HFF-Myc (cell line): Measurements from ENCODE around the gene DBP.

ENCODE experiments used
- DNase-seq: peaks from one replicate; pipeline ENCODE4 v3.0.0-alpha.2; 2011; ENCODE audit warnings: low read depth; ENCODE audit errors: extremely low read depth
- H3K4me3 ChIP-seq: replicated peaks from 2 replicates; pipeline ENCODE4 v1.5.1; 2011; ENCODE audit warnings: low read depth, mild to moderate bottlenecking, control low read depth, low read length
- CTCF ChIP-seq: IDR thresholded peaks from 2 replicates; pipeline ENCODE4 v1.5.1; 2012; ENCODE audit warnings: mild to moderate bottlenecking, low read depth, low read length, control low read depth; ENCODE audit errors: missing control alignments

DBP gene

GRCh38 chr19:48672994-48673393 lies 35.8 kb upstream of the DBP start, which contains the start of gene NTN5:
Gene NTN5, minus strand, starts transcription at chr19:48673017. Its CDS starts 2,031 bp downstream, at chr19:48670986.
- no peak for DNase-seq
- H3K4me3 ChIP-seq = no peak within 1 kb of the TSS
- TF ChIP-seq CTCF = no peak

- no peak for TF ChIP-seq CTCF
- no peak overlapping the region for H3K4me3 ChIP-seq
- no peak for DNase-seq
Measured at GRCh38 chr19:48671446-48671995, 34.3 kb upstream of the DBP start.

GRCh38 chr19:48670699-48671445 lies 33.7 kb upstream of the DBP start:
- no peak for TF ChIP-seq CTCF
- no peak overlapping the region for H3K4me3 ChIP-seq
- DNase-seq = no peak

- H3K4me3 ChIP-seq = no peak overlapping the region
- TF ChIP-seq CTCF = no peak
- DNase-seq = no peak
Measured at GRCh38 chr19:48669903-48670668, 32.9 kb upstream of the DBP start.

- no peak for DNase-seq
- no peak overlapping the region for H3K4me3 ChIP-seq
- no peak for TF ChIP-seq CTCF
Measured at GRCh38 chr19:48668761-48669160, 31.6 kb upstream of the DBP start.

- H3K4me3 ChIP-seq = no peak overlapping the region
- no peak for TF ChIP-seq CTCF
- DNase-seq = no peak
Measured at GRCh38 chr19:48668332-48668731, 31.2 kb upstream of the DBP start.
